Thyroid gland (tissue), 4 donors: ENCODE data around the gene RASSF6. TPM values are rescaled to one million over a fixed set of nuclear protein-coding genes. Genes with fewer than 3 reads are reported as not detected.
"Not testable (repeated sequence)": the region's sequence is repeated elsewhere in the genome, so short reads cannot be mapped to it uniquely, and the experiment has no call there.

Experiments
- DNase-seq, 2 donors: peaks; one replicate each; pipeline ENCODE4 v3.0.0-alpha.2; 2019
- H3K27ac ChIP-seq, 3 donors: fragments of 200-600 bp; sonication (generic); 1 replicate in 2 of 3; 2 replicates in 1 of 3; pipeline ENCODE4 v1.5.1; 2016 to 2019; ENCODE audit warnings: mild to moderate bottlenecking in 1 of 3, moderate library complexity in 1 of 3
- H3K27me3 ChIP-seq: fragments of 200-600 bp; sonication (generic); one replicate; pipeline ENCODE4 v1.5.1; 2019
- H3K36me3 ChIP-seq, 2 donors: fragments of 200-600 bp; sonication (generic); one replicate each; pipeline ENCODE4 v1.5.1; 2016 to 2019
- H3K4me1 ChIP-seq, 2 donors: fragments of 200-600 bp; sonication (generic); one replicate each; pipeline ENCODE4 v1.5.1; 2017 to 2019
- H3K4me3 ChIP-seq, 3 donors: fragments of 200-600 bp; sonication (generic); replicated peaks in 1 of 3; 1 replicate in 2 of 3; 2 replicates in 1 of 3; pipeline ENCODE4 v1.5.1; 2016; ENCODE audit warnings: mild to moderate bottlenecking in 1 of 3
- H3K9me3 ChIP-seq: fragments of 200-600 bp; sonication (generic); one replicate; pipeline ENCODE4 v1.5.1; 2017
- CTCF ChIP-seq, 6 experiments: fragments of 200-600 bp in 3 of 6; fragments of 450-650 bp in 3 of 6; sonication (generic) in 3 of 6; IDR thresholded peaks; one replicate each; pipeline ENCODE4 v1.5.1; 2016 to 2019; ENCODE audit warnings: antibody characterized with exemption in 6 of 6, mild to moderate bottlenecking in 2 of 6, inconsistent platforms in 1 of 6, moderate library complexity in 1 of 6
- POLR2A ChIP-seq, 2 donors: fragments of 450-650 bp; IDR thresholded peaks; one replicate each; pipeline ENCODE4 v1.6.1; 2017; ENCODE audit warnings: antibody characterized with exemption in 2 of 2, mild to moderate bottlenecking in 2 of 2, moderate library complexity in 1 of 2
- WGBS, 2 donors: methylation state at CpG; one replicate each; pipeline ENCODE4 v1.1.5; 2017; 5-methylcytosine and 5-hydroxymethylcytosine counted together
- intact Hi-C: fragments of 100-400 bp; cut with DNase I; formaldehyde crosslinking; loops from one replicate; pipeline ENCODE4 v1.15.1; 2023
- total RNA-seq, 4 donors: library from RNA; depleted of rRNA; stranded (reverse); fragments of >200 nt; gene quantifications; one replicate each; pipeline ENCODE4 v1.2.3, GENCODE V29; 2016

RASSF6 gene, protein sequence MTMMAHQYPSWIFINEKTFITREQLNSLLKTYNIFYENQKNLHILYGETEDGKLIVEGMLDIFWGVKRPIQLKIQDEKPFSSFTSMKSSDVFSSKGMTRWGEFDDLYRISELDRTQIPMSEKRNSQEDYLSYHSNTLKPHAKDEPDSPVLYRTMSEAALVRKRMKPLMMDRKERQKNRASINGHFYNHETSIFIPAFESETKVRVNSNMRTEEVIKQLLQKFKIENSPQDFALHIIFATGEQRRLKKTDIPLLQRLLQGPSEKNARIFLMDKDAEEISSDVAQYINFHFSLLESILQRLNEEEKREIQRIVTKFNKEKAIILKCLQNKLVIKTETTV
- total RNA-seq, result 10 to 100 TPM in 1 of 4 donors, 1 to 10 TPM in 3; 2.5 to 13.1 (median 4.2) TPM

GRCh38 chr4:73620115-73620792 lies at the start of gene RASSF6:
TSS of gene RASSF6 (minus strand) at chr4:73620436. CDS start at chr4:73611795, 8,641 bp downstream.
- Histone ChIP-seq H3K36me3 (no peaks in the 10 kb centered on the region), H3K4me1 (peaks cover 4 to 8% of the 10 kb centered on the region in 2 donors), H3K27me3 (no peaks in the 10 kb centered on the region), H3K4me3 (peak within 1 kb of the TSS in 2 of 3 donors; percentile 13 to 21), H3K9me3 (no peaks in the 10 kb centered on the region), H3K27ac (peak within 1 kb of the TSS in 2 of 3 donors; percentile 7 to 49)
- 5 to 6% methylated on average over 14 to 24 of the region's 24 CpGs for WGBS, 2 donors
- DNase-seq, result peak; percentile 73 to 77
- TF ChIP-seq POLR2A (IDR thresholded peaks at IDR 0.05), result peak in 1 of 2 donors; percentile 63
- no peak for TF ChIP-seq CTCF (IDR thresholded peaks at IDR 0.05)
- intact Hi-C loops, result no loop called here

GRCh38 chr4:73669410-73670183 lies 49.4 kb upstream of the RASSF6 start:
- H3K27me3 ChIP-seq, result no peaks in the 10 kb centered on the region
- intact Hi-C loops, result no loop called here
- peaks cover 0 to 10% of the 10 kb centered on the region in 2 donors for H3K4me1 ChIP-seq
- peak in 1 of 2 donors; percentile 7 for DNase-seq
- TF ChIP-seq POLR2A (IDR thresholded peaks at IDR 0.05), result no peak
- TF ChIP-seq CTCF (IDR thresholded peaks at IDR 0.05), result no peak
- H3K27ac ChIP-seq, result peak overlapping the region in 2 of 3 donors; percentile 29 to 41
- H3K4me3 ChIP-seq, result no peak overlapping the region
- H3K36me3 ChIP-seq, result no peaks in the 10 kb centered on the region
- WGBS, 2 donors, result 71 to 78% methylated on average over 15 of the region's 15 CpGs
- H3K9me3 ChIP-seq, result no peaks in the 10 kb centered on the region

DNA sequence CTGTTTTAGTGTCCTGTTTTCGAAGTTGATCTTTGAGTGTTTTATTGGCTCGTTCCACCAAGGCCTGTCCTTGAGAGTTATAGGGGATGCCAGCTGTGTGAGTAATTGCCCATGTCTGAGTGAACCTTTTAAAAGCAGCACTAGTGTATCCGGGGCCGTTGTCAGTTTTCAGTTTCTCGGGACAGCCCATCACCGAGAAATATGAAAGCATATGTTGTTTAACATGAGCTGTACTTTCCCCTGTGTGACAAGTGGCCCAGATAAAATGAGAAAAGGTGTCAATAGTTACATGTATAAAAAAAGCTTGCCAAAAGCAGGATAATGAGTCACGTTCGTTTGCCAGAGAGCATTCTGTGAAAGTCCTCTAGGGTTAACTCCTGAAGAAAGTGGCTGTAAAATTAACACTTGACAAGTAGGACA lies 48.6 kb upstream of the RASSF6 start:
- TF ChIP-seq POLR2A (IDR thresholded peaks at IDR 0.05), result no peak
- TF ChIP-seq CTCF (IDR thresholded peaks at IDR 0.05), result no peak
- Histone ChIP-seq H3K27ac (peak overlapping the region in 2 of 3 donors; percentile 29 to 41), H3K9me3 (no peaks in the 10 kb centered on the region), H3K4me3 (no peak overlapping the region), H3K4me1 (peaks cover 0 to 17% of the 10 kb centered on the region in 2 donors), H3K27me3 (no peaks in the 10 kb centered on the region), H3K36me3 (no peaks in the 10 kb centered on the region)
- DNase-seq, result peak in 1 of 2 donors; percentile 47
- 39 to 59% methylated on average over 8 of the region's 8 CpGs for WGBS, 2 donors
- intact Hi-C loops, result no loop called here

- intact Hi-C loops, H3K9me3 ChIP-seq, H3K27ac ChIP-seq, H3K4me3 ChIP-seq, H3K27me3 ChIP-seq, H3K36me3 ChIP-seq: not testable (repeated sequence)
- WGBS, 2 donors, result 94% methylated on average over 7 of the region's 7 CpGs
- peak in 2 of 6 experiments; percentile 26 to 28 for TF ChIP-seq CTCF (IDR thresholded peaks at IDR 0.05)
- H3K4me1 ChIP-seq, result peaks cover 0 to 21% of the 10 kb centered on the region in 2 donors
- peak; percentile 51 for DNase-seq
Measured at GRCh38 chr4:73665924-73666323, 45.7 kb upstream of the RASSF6 start.
